B cell (primary cell): ENCODE measurements around the gene FRMD3. TPM values are rescaled to one million over a fixed set of nuclear protein-coding genes. Genes with fewer than 3 reads are reported as not detected.

Experiments used
- ATAC-seq: fragments of 200-7000 bp; cut with Tn5 transposase; one replicate; pipeline ENCODE4 v1.10.0; 2021; ENCODE audit warnings: low read depth, mild to moderate bottlenecking, moderate number of reproducible peaks, moderate library complexity
- CTCF ChIA-PET: fragments of 350-600 bp; sonication (Branson Sonifier 250); formaldehyde crosslinking; loops from one replicate; lab custom pipeline; 2021; ENCODE audit warnings: antibody characterized with exemption, inconsistent platforms; lab: Charles Lee
- POLR2A ChIA-PET: fragments of 350-600 bp; sonication (Branson Sonifier 250); formaldehyde crosslinking; loops from one replicate; lab custom pipeline; 2021; ENCODE audit warnings: antibody characterized with exemption; lab: Charles Lee
- DNase-seq: peaks from one replicate; pipeline ENCODE4 v3.0.0; 2013
- H2AFZ ChIP-seq: 2 replicates; pipeline ENCODE4 v1.6.1; 2012; ENCODE audit warnings: mild to moderate bottlenecking, low read depth, low read length; ENCODE audit not compliant: insufficient read depth, poor library complexity, severe bottlenecking
- H3K27ac ChIP-seq, 2 donors: 1 replicate in 1 of 2; 2 replicates in 1 of 2; pipeline ENCODE4 v1.5.1; 2012 to 2013; ENCODE audit warnings: low read length in 2 of 2, mild to moderate bottlenecking in 2 of 2, moderate library complexity in 1 of 2
- H3K27me3 ChIP-seq, 4 experiments: fragments of 200-600 bp in 1 of 4; sonication (generic) in 1 of 4; replicated peaks in 1 of 4; 1 replicate in 2 of 4; 2 replicates in 2 of 4; pipeline versions ENCODE4 v1.6.1 to v1.7.0; 2013 to 2016; ENCODE audit warnings: low read length in 3 of 4, mild to moderate bottlenecking in 2 of 4, mixed read lengths in 1 of 4, moderate library complexity in 1 of 4; ENCODE audit not compliant: insufficient read depth in 4 of 4, control insufficient read depth in 3 of 4; ENCODE audit errors: control extremely low read depth in 1 of 4
- H3K36me3 ChIP-seq, 2 experiments: replicated peaks in 1 of 2; 1 replicate in 1 of 2; 2 replicates in 1 of 2; pipeline versions ENCODE4 v1.6.1 to v1.7.1; 2013; ENCODE audit warnings: low read length in 1 of 2; ENCODE audit not compliant: insufficient read depth in 2 of 2, control insufficient read depth in 1 of 2; ENCODE audit errors: control extremely low read depth in 1 of 2, extremely low read depth in 1 of 2
- H3K4me1 ChIP-seq, 2 donors: fragments of 200-600 bp in 1 of 2; sonication (generic) in 1 of 2; 1 replicate in 1 of 2; 2 replicates in 1 of 2; pipeline versions ENCODE4 v1.5.1 to v1.6.1; 2013 to 2017; ENCODE audit warnings: low read length in 2 of 2; ENCODE audit not compliant: control insufficient read depth in 2 of 2, insufficient read depth in 2 of 2
- H3K4me2 ChIP-seq: replicated peaks from 2 replicates; pipeline ENCODE3; 2012; ENCODE audit warnings: mild to moderate bottlenecking, low read depth, low read length; ENCODE audit not compliant: poor library complexity, severe bottlenecking
- H3K4me3 ChIP-seq, 5 experiments: fragments of 200-600 bp in 1 of 5; sonication (generic) in 1 of 5; 1 replicate in 3 of 5; 2 replicates in 2 of 5; pipeline versions ENCODE4 v1.5.1 to v1.7.0; 2011 to 2016; ENCODE audit warnings: low read length in 4 of 5, mild to moderate bottlenecking in 4 of 5, low read depth in 2 of 5, control low read depth in 1 of 5, moderate library complexity in 1 of 5; ENCODE audit not compliant: insufficient read depth in 1 of 5; ENCODE audit errors: control extremely low read depth in 1 of 5, extremely low read depth in 1 of 5
- H3K79me2 ChIP-seq: fragments of 200-600 bp; sonication (generic); one replicate; pipeline ENCODE4 v1.6.0; 2016; ENCODE audit warnings: low read length; ENCODE audit not compliant: control insufficient read depth, insufficient read depth
- H3K9ac ChIP-seq: fragments of 200-600 bp; sonication (generic); 2 replicates; pipeline ENCODE4 v1.6.1; 2017; ENCODE audit warnings: mild to moderate bottlenecking, low read length, moderate library complexity
- H3K9me3 ChIP-seq, 3 donors: one replicate each; pipeline versions ENCODE4 v1.6.1 to v1.7.1; 2013; ENCODE audit warnings: low read length in 2 of 3; ENCODE audit not compliant: control insufficient read depth in 2 of 3, insufficient read depth in 1 of 3; ENCODE audit errors: control extremely low read depth in 1 of 3
- H4K20me1 ChIP-seq: 2 replicates; pipeline ENCODE4 v1.6.0; 2012; ENCODE audit warnings: mild to moderate bottlenecking, low read length; ENCODE audit not compliant: insufficient read depth, control insufficient read depth, poor library complexity, severe bottlenecking
- H3K27ac Mint-ChIP-seq: one replicate; pipeline ENCODE4 v1.8.0; 2021; ENCODE audit warnings: mixed read lengths
- H3K27me3 Mint-ChIP-seq: one replicate; pipeline ENCODE4 v1.8.0; 2021; ENCODE audit warnings: mixed read lengths
- H3K4me1 Mint-ChIP-seq: one replicate; pipeline ENCODE4 v1.8.0; 2021; ENCODE audit warnings: mixed read lengths
- H3K4me3 Mint-ChIP-seq: one replicate; pipeline ENCODE4 v1.8.0; 2021; ENCODE audit warnings: mixed read lengths
- H3K9me3 Mint-ChIP-seq: one replicate; pipeline ENCODE4 v1.8.0; 2022; ENCODE audit warnings: mixed read lengths; ENCODE audit not compliant: insufficient read depth
- EZH2 ChIP-seq: IDR thresholded peaks from 2 replicates; pipeline ENCODE4 v1.6.1; 2012; ENCODE audit warnings: borderline replicate concordance, low read depth, mild to moderate bottlenecking, moderate library complexity, low read length; ENCODE audit not compliant: insufficient read depth, poor library complexity, severe bottlenecking
- WGBS: methylation state at CpG from one replicate; pipeline ENCODE4 v1.1.5; 2013; ENCODE audit warnings: missing lambda C conversion rate; ENCODE audit not compliant: insufficient coverage; 5-methylcytosine and 5-hydroxymethylcytosine counted together
- intact Hi-C: fragments of 100-400 bp; cut with micrococcal nuclease; formaldehyde crosslinking; loops from one replicate; pipeline ENCODE4 v1.10.0; 2022
- polyA plus RNA-seq: library from polyadenylated mRNA; depleted of rRNA; stranded (reverse); fragments of >200 nt; gene quantifications from 2 replicates; pipeline ENCODE4 v1.2.3, GENCODE V29; 2012
- total RNA-seq, 2 donors: library from RNA; stranded (reverse); fragments of 120-200 nt in 1 of 2; gene quantifications; 1 replicate in 1 of 2; 2 replicates in 1 of 2; pipeline versions ENCODE4 v1.2.3 to v1.2.4, GENCODE V29; 2013 to 2022
- TF ChIP-seq, protein P1 (sequence below): fragments of 200-600 bp; IDR thresholded peaks from one replicate; pipeline ENCODE4 v1.8.0; 2022; ENCODE audit warnings: antibody characterized with exemption, mild to moderate bottlenecking

The FRMD3 gene
- total and polyA plus RNA-seq, 2 donors (not counting 1 experiment from before 2014, with no cell fraction given), result 0.37 to 0.49 TPM

DNA sequence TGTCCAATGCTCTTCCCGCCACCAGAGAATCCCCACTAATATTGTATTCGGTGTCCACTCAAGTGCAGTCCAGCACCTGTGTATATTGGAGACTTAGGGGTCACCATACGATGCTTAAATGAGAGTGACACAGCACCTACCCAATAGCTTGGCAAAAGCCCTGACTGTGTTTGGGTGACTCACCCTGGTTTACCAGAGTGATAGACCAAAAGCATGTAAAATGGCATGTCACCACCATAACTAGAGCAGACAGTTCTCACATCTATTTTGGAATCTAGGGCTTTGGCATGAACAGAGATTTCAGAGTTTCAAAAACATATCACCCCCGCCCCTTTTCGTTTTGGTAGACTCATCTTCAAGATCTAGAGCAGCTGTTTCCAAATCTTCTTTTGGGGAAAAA is 257.9 kb downstream of the FRMD3 start:
- Mint-ChIP-seq H3K27me3 (no peaks in the 10 kb centered on the region), H3K9me3 (no peaks in the 10 kb centered on the region), H3K27ac (no peak overlapping the region), H3K4me1 (no peaks in the 10 kb centered on the region), H3K4me3 (no peak overlapping the region)
- WGBS, result 84% methylated on average over 2 of the region's 5 CpGs
- DNase-seq (no peak), ATAC-seq (no peak)
- Histone ChIP-seq H4K20me1 (no peaks in the 10 kb centered on the region), H3K9ac (no peak overlapping the region), H2AFZ (no peak overlapping the region), H3K27me3 (no peaks in the 10 kb centered on the region), H3K4me3 (no peak overlapping the region), H3K79me2 (no peaks in the 10 kb centered on the region), H3K27ac (no peak overlapping the region), H3K9me3 (peaks cover 0 to 4% (median 0%) of the 10 kb centered on the region in 3 donors), H3K4me1 (no peaks in the 10 kb centered on the region), H3K4me2 (no peak overlapping the region), H3K36me3 (no peaks in the 10 kb centered on the region)
- CTCF ChIA-PET, result no interaction called here
- intact Hi-C loops, result no loop called here
- no peak for TF ChIP-seq EZH2
- TF ChIP-seq, protein P1, sequence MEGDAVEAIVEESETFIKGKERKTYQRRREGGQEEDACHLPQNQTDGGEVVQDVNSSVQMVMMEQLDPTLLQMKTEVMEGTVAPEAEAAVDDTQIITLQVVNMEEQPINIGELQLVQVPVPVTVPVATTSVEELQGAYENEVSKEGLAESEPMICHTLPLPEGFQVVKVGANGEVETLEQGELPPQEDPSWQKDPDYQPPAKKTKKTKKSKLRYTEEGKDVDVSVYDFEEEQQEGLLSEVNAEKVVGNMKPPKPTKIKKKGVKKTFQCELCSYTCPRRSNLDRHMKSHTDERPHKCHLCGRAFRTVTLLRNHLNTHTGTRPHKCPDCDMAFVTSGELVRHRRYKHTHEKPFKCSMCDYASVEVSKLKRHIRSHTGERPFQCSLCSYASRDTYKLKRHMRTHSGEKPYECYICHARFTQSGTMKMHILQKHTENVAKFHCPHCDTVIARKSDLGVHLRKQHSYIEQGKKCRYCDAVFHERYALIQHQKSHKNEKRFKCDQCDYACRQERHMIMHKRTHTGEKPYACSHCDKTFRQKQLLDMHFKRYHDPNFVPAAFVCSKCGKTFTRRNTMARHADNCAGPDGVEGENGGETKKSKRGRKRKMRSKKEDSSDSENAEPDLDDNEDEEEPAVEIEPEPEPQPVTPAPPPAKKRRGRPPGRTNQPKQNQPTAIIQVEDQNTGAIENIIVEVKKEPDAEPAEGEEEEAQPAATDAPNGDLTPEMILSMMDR, result no peak
- POLR2A ChIA-PET, result no interaction called here

DNA sequence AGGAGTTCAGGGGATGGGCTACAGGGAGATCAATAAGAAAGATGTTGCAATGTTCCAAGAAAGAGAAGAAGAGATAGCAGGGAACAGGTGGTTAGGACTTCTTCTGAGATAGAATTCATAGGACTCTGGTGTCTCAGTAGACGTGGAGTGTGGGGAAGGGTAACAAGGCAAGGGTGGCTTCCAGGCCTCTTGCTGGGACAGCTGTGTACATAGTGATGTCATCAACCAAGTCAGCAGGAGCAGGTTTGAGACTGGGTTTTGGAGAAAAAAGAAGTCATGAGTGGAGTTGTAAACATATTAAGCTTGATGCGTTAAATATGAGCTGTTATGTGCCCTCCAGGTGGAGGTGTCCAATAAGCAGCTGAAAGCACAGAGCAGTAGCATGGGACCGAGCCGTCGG is 263.4 kb downstream of the FRMD3 start:
- Histone ChIP-seq H3K27me3 (no peaks in the 10 kb centered on the region), H3K4me1 (no peaks in the 10 kb centered on the region), H3K9me3 (peaks cover 0 to 4% (median 0%) of the 10 kb centered on the region in 3 donors), H3K4me2 (no peak overlapping the region), H2AFZ (no peak overlapping the region), H3K4me3 (no peak overlapping the region), H3K36me3 (no peaks in the 10 kb centered on the region), H3K27ac (no peak overlapping the region), H4K20me1 (no peaks in the 10 kb centered on the region), H3K79me2 (no peaks in the 10 kb centered on the region), H3K9ac (no peak overlapping the region)
- no peaks in the 10 kb centered on the region for H3K9me3 Mint-ChIP-seq
- ChIA-PET CTCF (no interaction called here), POLR2A (no interaction called here)
- H3K27me3 Mint-ChIP-seq, result no peaks in the 10 kb centered on the region
- ATAC-seq, result no peak
- no peak overlapping the region for H3K4me3 Mint-ChIP-seq
- intact Hi-C loops, result no loop called here
- WGBS, result 97% methylated on average over 5 of the region's 5 CpGs
- TF ChIP-seq, protein P1, result no peak
- TF ChIP-seq EZH2, result no peak
- H3K27ac Mint-ChIP-seq, result no peak overlapping the region
- H3K4me1 Mint-ChIP-seq, result no peaks in the 10 kb centered on the region
- DNase-seq, result no peak
